Activated CD8-positive, alpha-beta memory T cell treated with anti-CD3 and anti-CD28 coated beads, Interleukin-2, amount 50 U/mL, for 24 hours (primary cell): ENCODE data around the gene TGM1.
A peak's percentile ranks its signal among the peaks of the same experiment; 100 is the strongest.
"Not testable (repeated sequence)": the region's sequence is repeated elsewhere in the genome, so short reads cannot be mapped to it uniquely, and the experiment has no call there.

Experiments
- DNase-seq: peaks from one replicate; pipeline ENCODE4 v3.0.0-alpha.2; 2020; ENCODE audit errors: extremely low read depth

TGM1 gene

DNA sequence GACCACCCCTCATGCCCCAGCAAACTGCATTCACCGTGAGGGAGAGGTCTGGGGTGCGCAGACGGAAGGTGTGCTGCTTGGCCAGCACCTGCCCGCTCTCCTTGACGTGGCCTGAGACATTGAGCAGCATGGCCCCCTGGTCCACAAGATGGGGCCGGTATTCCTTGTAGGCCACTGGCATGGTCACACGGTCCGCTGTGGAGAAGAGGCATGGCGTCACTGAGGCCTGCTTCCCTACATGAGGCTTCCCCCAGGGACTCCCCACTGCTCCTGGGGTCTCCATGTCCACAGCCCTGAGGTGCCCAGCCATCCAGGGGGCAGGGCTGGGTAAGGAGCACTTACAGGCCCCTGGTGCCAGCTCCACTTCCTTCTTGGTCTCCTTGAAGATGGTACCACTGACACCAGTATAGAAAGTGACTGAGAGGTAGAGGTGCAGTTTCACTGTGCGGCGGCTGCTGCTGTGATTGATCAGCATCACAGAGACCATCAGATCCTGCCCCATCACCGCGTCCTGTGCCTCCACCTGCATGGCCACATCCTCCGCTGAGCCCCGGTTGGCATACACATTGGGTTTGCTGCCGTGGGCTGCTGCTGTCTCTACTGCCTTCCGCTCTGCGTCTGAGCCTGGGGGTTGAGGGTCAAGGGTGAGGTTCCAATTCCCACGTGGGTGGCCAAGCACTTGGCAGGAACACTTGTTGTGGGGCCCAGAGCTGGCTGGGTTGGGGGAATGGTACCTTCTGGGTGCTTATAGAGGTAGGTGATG, 8.2 kb downstream of the TGM1 start:
- no peak for DNase-seq

DNA sequence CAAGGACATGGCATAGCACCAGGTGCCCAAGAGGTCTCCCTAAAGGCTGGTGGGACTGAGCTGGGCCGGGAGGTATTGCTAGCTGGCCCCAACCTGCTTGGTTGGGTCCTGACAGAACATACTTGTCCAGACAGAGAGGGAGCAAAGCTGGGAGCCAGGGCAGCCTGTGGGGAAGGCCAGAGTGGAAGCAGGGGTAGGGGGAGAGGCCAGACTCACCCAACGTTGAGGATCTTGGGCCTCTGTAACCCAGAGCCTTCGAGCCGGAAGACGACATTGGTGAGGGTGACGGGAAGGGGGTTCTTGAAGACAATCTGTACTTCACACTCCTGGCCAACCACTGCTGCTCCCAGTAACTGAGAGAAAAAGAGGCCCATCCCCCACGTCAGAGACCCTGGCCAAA, 9.0 kb downstream of the TGM1 start:
- DNase-seq, result no peak

- DNase-seq, result no peak
Measured at GRCh38 chr14:24252289-24253124, 10.5 kb downstream of the TGM1 start.

- no peak for DNase-seq
Measured at GRCh38 chr14:24251880-24252288, 11.1 kb downstream of the TGM1 start.

DNA sequence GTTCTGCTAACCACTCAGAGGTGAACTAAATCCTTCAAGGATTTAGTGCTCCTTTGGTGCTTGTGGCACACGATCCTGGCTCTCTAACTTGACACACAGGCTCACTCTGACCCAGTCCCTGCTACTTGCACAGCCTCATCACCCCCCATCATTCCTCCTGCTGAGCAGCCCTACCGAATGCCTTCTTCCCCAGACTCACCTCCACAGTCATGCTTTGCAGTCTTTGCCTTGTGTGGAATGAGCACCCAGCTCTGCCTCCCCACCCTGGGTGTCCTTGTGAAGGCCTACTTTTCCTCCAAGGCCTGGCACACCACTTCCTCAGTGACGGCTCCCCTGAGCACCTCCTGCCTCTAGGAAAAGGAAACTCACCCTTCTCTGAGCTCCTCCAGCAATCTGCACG, 12.6 kb downstream of the TGM1 start:
- no peak for DNase-seq

GRCh38 chr14:24249230-24250021, 13.6 kb downstream of the TGM1 start:
- no peak for DNase-seq

DNA sequence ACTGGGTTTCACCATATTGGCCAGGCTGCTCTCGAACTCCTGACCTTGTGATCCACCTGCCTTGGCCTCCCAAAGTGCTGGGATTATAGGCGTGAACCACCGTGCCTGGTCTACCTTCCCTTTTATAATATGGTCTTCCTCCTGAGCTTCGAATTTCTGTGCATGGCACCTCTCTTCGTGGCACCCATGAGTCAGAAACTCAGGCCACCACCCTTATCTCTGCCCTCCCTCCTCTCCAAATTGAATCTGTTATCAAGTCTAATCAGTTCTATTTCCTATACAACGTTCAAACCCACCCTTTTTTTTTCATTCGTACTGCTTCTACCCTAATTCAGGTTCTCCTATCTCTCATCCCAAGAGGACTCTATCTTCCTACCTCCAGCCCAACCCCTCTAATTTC, 15.6 kb downstream of the TGM1 start:
- no peak for DNase-seq

- no peak for DNase-seq
Measured at GRCh38 chr14:24246765-24247212, 16.2 kb downstream of the TGM1 start.

DNA sequence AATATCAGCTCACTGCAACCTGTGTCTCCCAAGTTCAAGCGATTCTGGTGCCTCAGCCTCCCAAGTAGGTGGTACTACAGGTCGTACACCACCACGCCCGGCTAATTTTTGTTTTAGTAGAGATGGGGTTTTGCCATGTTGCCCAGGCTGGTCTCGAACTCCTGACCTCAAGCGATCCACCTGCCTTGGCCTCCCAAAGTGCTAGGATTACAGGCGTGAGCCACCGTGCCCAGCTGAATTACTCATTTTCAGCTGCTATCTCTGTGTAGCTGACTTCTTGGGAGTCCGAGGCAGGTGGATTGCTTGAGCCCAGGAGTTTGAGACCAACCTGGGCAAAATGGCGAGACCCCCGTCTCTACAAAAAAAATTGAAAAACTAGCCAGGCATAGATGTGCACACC, 17.6 kb downstream of the TGM1 start:
- not testable (repeated sequence) for DNase-seq

- no peak for DNase-seq
Measured at GRCh38 chr14:24243336-24243836, 19.6 kb downstream of the TGM1 start.

GRCh38 chr14:24241829-24242443, 21.0 kb downstream of the TGM1 start:
- DNase-seq, result peak; percentile 81

DNA sequence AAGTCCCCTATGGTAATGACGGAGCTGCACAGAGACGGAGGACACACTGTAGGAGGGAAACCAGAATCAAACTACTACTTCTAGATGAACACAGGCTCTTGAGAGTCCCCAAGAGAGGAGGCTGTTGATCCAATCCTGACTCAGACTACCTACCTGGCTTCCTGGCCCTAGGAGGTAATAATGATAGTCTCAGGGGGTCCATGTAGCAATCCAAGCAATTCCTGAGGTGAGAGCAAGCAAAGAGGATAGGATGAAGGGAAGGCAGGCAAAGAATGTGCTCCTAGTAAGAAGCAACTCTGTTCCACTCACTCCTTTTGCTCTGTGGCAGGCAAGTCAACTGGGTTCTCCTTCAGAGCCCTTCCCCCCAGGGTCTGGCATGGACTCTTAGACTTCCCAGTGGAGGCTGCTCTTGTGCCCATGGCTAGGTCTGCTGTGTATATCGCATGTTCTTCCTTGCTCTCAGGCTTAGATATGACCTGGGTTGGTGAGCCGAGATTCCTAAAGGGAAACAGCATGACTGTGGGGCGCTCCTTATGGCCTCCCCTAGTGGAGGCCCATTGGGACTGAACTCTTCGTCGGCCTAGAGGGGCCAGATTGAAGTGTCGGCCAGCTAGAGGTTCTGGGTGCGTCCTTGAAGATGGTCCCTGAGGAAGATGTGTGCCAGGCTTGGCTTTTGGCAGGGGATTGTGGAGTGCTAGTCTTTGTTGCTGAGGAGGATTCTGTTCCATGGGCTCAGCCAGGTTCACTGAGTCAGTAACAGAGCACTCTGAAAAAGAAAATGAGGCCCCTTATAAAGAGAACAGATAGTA, 22.7 kb downstream of the TGM1 start:
- no peak for DNase-seq

GRCh38 chr14:24238527-24239037, 24.4 kb downstream of the TGM1 start:
- DNase-seq, result no peak

GRCh38 chr14:24238123-24238522, 24.9 kb downstream of the TGM1 start:
- DNase-seq, result no peak

- no peak for DNase-seq
Measured at GRCh38 chr14:24237463-24237955, 25.5 kb downstream of the TGM1 start.

- DNase-seq, result no peak
Measured at GRCh38 chr14:24236689-24237462, 26.1 kb downstream of the TGM1 start.

DNA sequence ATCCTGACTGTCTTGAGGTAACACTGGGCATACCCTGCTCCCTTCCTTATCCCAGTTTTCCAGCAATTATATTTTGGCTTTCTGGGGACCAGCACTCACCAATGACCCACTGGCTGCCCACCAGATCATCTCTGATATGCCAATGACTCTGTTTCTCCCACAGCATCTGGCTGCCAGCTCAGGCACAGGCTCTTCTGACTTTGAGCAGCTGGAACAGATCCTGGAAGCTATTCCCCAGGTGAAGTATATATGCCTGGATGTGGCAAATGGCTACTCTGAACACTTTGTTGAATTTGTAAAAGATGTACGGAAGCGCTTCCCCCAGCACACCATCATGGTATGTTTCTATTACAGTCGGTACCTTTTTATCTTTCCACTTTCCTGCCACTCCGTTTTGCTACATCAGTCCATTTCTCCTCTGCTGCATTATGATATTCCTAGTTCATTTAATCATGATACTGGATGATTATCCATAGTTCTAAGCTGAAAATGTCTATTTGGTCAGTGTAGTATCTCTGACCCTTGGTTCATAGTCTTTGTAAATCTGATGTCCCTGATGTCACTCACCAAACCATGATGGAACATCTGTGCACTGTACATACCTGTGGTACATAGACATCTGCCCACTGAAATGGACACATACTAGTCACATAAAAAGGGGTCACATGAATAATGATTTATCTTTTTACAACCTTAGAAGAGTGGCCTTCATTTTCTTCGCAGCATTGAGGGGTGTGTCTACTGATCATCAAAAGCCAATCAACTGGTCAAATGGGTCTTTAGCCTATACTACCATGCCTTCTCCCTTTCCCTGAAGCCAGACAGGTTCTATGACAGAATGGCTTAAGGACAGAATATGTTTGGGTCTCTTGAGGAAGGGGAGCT, 26.9 kb downstream of the TGM1 start:
- DNase-seq, result no peak
